DMS153 (cell line): Measurements from ENCODE around the gene NUDT22.
A peak's percentile ranks its signal among the peaks of the same experiment; 100 is the strongest.

Experiments used
- DNase-seq: peaks from one replicate; lab custom pipeline; 2025; lab: John Stamatoyannopoulos, UW

NUDT22 gene

GRCh38 chr11:64269540-64270220, 43.6 kb downstream of the NUDT22 start:
- DNase-seq, result peak; percentile 99

GRCh38 chr11:64275031-64275800, 49.1 kb downstream of the NUDT22 start:
- no peak for DNase-seq

- DNase-seq, result no peak
Measured at GRCh38 chr11:64275841-64276240, 49.8 kb downstream of the NUDT22 start.

DNA sequence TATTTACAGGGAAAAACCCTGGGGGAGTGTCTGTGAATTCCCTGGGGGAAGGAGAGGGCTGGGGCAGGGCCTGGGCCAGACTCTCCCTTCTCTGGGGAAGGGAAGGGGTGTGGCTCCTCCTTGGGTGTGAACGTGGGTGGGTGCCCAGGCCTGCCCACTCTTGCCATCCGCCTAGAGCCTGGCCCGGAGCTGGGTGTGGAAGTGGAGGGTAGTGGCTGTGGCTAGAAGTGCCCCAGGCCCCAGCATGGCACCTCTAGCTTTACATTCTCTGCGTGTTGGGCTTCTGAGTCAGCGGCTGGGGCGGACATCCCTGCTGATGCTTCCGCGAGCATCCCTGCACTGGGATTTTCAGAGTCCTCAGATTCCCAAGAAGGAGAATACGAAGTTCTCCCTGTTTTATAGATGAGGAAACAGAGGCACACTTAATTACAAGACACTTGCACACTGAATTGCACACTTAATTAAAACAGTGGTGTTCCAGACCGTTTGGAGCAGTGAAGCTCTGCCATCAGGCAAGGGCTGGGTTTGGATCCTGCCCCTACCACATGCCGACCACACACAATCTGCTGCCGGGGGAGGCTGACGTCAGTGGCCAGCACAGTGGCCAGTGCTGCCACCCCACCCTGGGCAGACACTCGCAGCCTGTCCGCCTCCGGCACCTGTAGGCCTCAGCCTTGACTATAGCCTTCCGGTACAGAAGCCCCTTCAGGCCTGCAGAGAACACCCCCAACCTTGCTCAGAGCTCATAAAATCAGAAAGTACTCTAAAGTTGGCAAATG, 50.8 kb downstream of the NUDT22 start:
- no peak for DNase-seq

GRCh38 chr11:64278576-64279190, 52.6 kb downstream of the NUDT22 start:
- no peak for DNase-seq
